Measurements from ENCODE around the gene FGD4. TPM values are rescaled to one million over a fixed set of nuclear protein-coding genes. Genes with fewer than 3 reads are reported as not detected.
"Not testable (repeated sequence)": the region's sequence is repeated elsewhere in the genome, so short reads cannot be mapped to it uniquely, and the experiment has no call there.

The FGD4 gene
- total RNA-seq, 4 donors from 2014 or later, result 22.1 to 56.7 (median 38.0) TPM

- no peaks in the 10 kb centered on the region for H3K9me3 ChIP-seq
- H3K36me3 ChIP-seq, result no peaks in the 10 kb centered on the region
- peaks cover 0 to 23% (median 7%) of the 10 kb centered on the region in 3 donors for H3K4me1 ChIP-seq
- 33 to 43% methylated on average over 5 of the region's 5 CpGs for WGBS, 2 donors (ENCODE audit: low coverage in 1 of 2)
- no peak for ATAC-seq
- peak overlapping the region; percentile 17 to 62 (median 53) for H3K27ac ChIP-seq
- no peak overlapping the region for H3K4me3 ChIP-seq
- no peaks in the 10 kb centered on the region for H3K27me3 ChIP-seq
- TF ChIP-seq POLR2AphosphoS5 (IDR thresholded peaks at IDR 0.05), result no peak
- no peak for TF ChIP-seq POLR2A (IDR thresholded peaks at IDR 0.05)
- no peak for TF ChIP-seq CTCF (IDR thresholded peaks at IDR 0.05)
- no peak for TF ChIP-seq EP300 (IDR thresholded peaks at IDR 0.05)
These were observed 123.2 kb downstream of the FGD4 start for GRCh38 chr12:32522331-32523221.

GRCh38 chr12:32525802-32526201 lies 126.4 kb downstream of the FGD4 start:
- H3K4me1 ChIP-seq, result peaks cover 0 to 23% (median 7%) of the 10 kb centered on the region in 3 donors
- ATAC-seq, H3K9me3 ChIP-seq, H3K36me3 ChIP-seq, H3K27ac ChIP-seq, H3K4me3 ChIP-seq, H3K27me3 ChIP-seq: not testable (repeated sequence)
- WGBS, 2 donors (ENCODE audit: low coverage in 1 of 2), result no CpG with 5 or more reads among the region's 20 CpGs

- H3K27me3 ChIP-seq, H3K36me3 ChIP-seq, H3K27ac ChIP-seq, H3K9me3 ChIP-seq, ATAC-seq, H3K4me3 ChIP-seq: not testable (repeated sequence)
- peaks cover 0 to 23% (median 7%) of the 10 kb centered on the region in 3 donors for H3K4me1 ChIP-seq
- no CpG with 5 or more reads among the region's 9 CpGs for WGBS, 2 donors (ENCODE audit: low coverage in 1 of 2)
These were observed 127.0 kb downstream of the FGD4 start for GRCh38 chr12:32526343-32526742.

- H3K27ac ChIP-seq, result peak overlapping the region in 1 of 4 donors; percentile 81
- WGBS, 2 donors (ENCODE audit: low coverage in 1 of 2), result 14 to 29% methylated on average over 1 of the region's 1 CpG
These were observed 133.1 kb downstream of the FGD4 start for GRCh38 chr12:32532422-32532821.

GRCh38 chr12:32532951-32533350 lies 133.6 kb downstream of the FGD4 start:
- Histone ChIP-seq H3K27ac (peak overlapping the region in 3 of 4 donors; percentile 78 to 83 (median 81)), H3K4me1 (peaks cover 0 to 58% (median 6%) of the 10 kb centered on the region in 3 donors), H3K27me3 (no peaks in the 10 kb centered on the region), H3K4me3 (no peak overlapping the region), H3K36me3 (no peaks in the 10 kb centered on the region), H3K9me3 (no peaks in the 10 kb centered on the region)
- ATAC-seq, result no peak
- TF ChIP-seq CTCF (IDR thresholded peaks at IDR 0.05), result no peak
- no peak for TF ChIP-seq POLR2AphosphoS5 (IDR thresholded peaks at IDR 0.05)
- no peak for TF ChIP-seq EP300 (IDR thresholded peaks at IDR 0.05)
- TF ChIP-seq POLR2A (IDR thresholded peaks at IDR 0.05), result no peak

More at GRCh38 chr12:32532422-32532821, 133.1 kb downstream of the FGD4 start:
- TF ChIP-seq EP300 (IDR thresholded peaks at IDR 0.05) (no peak), POLR2A (IDR thresholded peaks at IDR 0.05) (no peak), CTCF (IDR thresholded peaks at IDR 0.05) (no peak), POLR2AphosphoS5 (IDR thresholded peaks at IDR 0.05) (no peak)
- ATAC-seq, result no peak
- Histone ChIP-seq H3K36me3 (no peaks in the 10 kb centered on the region), H3K4me1 (peaks cover 0 to 52% (median 6%) of the 10 kb centered on the region in 3 donors), H3K4me3 (no peak overlapping the region), H3K9me3 (no peaks in the 10 kb centered on the region), H3K27me3 (no peaks in the 10 kb centered on the region)

GRCh38 chr12:32533506-32533905 lies 134.1 kb downstream of the FGD4 start:
- not testable (repeated sequence) for H3K27me3 ChIP-seq, ATAC-seq
- H3K4me1 ChIP-seq, result peaks cover 0 to 63% (median 6%) of the 10 kb centered on the region in 3 donors

More at GRCh38 chr12:32533506-32533905, 134.1 kb downstream of the FGD4 start:
- Histone ChIP-seq H3K4me3 (peak overlapping the region; percentile 47 to 69), H3K27ac (peak overlapping the region; percentile 45 to 83 (median 80))
- not testable (repeated sequence) for H3K9me3 ChIP-seq, H3K36me3 ChIP-seq
- 25 to 55% methylated on average over 9 to 10 of the region's 10 CpGs for WGBS, 2 donors (ENCODE audit: low coverage in 1 of 2)
